Common myeloid progenitor, CD34-positive (primary cell): ENCODE data around the gene MAGEA4.

Experiments used
- CTCF ChIA-PET: fragments of 350-600 bp; sonication (Branson Sonifier 250); formaldehyde crosslinking; loops from one replicate; lab custom pipeline; 2021; ENCODE audit warnings: antibody characterized with exemption; lab: Charles Lee
- POLR2A ChIA-PET: fragments of 350-600 bp; sonication (Branson Sonifier 250); formaldehyde crosslinking; loops from one replicate; lab custom pipeline; 2021; ENCODE audit warnings: antibody characterized with exemption; lab: Charles Lee
- DNase-seq, 3 donors: peaks; one replicate each; pipeline versions ENCODE4 v3.0.0 to v3.0.0-alpha.2; 2013
- H3K27ac ChIP-seq, 2 experiments: 1 replicate in 1 of 2; 2 replicates in 1 of 2; pipeline ENCODE4 v1.7.0; 2013; ENCODE audit warnings: inconsistent platforms in 2 of 2, low read length in 2 of 2, mild to moderate bottlenecking in 2 of 2, low read depth in 1 of 2, moderate library complexity in 1 of 2; ENCODE audit not compliant: severe bottlenecking in 2 of 2, insufficient read depth in 1 of 2, poor library complexity in 1 of 2
- H3K27me3 ChIP-seq, 5 experiments: replicated peaks in 2 of 5; 1 replicate in 3 of 5; 2 replicates in 2 of 5; pipeline versions ENCODE4 v1.6.1 to v1.7.0; 2013; ENCODE audit warnings: low read length in 4 of 5, mild to moderate bottlenecking in 2 of 5, moderate library complexity in 2 of 5, inconsistent platforms in 1 of 5; ENCODE audit not compliant: insufficient read depth in 5 of 5, control insufficient read depth in 4 of 5
- H3K36me3 ChIP-seq, 4 experiments: 1 replicate in 2 of 4; 2 replicates in 2 of 4; pipeline versions ENCODE4 v1.6.1 to v1.7.0; 2013; ENCODE audit warnings: low read length in 3 of 4, control low read depth in 1 of 4, mild to moderate bottlenecking in 1 of 4; ENCODE audit not compliant: control insufficient read depth in 4 of 4, insufficient read depth in 4 of 4
- H3K4me1 ChIP-seq, 4 experiments: 1 replicate in 3 of 4; 2 replicates in 1 of 4; pipeline versions ENCODE4 v1.6.1 to v1.7.1; 2013; ENCODE audit warnings: low read length in 3 of 4, mild to moderate bottlenecking in 3 of 4, control low read depth in 1 of 4, inconsistent platforms in 1 of 4, moderate library complexity in 1 of 4; ENCODE audit not compliant: control insufficient read depth in 4 of 4, insufficient read depth in 4 of 4; ENCODE audit errors: control extremely low read depth in 1 of 4
- H3K4me3 ChIP-seq, 7 experiments: 1 replicate in 4 of 7; 2 replicates in 3 of 7; pipeline versions ENCODE4 v1.5.1 to v1.7.0; 2013; ENCODE audit warnings: mild to moderate bottlenecking in 7 of 7, low read length in 6 of 7, moderate library complexity in 6 of 7, inconsistent platforms in 2 of 7, low read depth in 2 of 7, control low read depth in 1 of 7; ENCODE audit not compliant: insufficient read depth in 4 of 7, control insufficient read depth in 1 of 7; ENCODE audit errors: extremely low read depth in 1 of 7
- H3K9me3 ChIP-seq, 5 experiments: 1 replicate in 4 of 5; 2 replicates in 1 of 5; pipeline versions ENCODE4 v1.6.1 to v1.7.1; 2013; ENCODE audit warnings: low read length in 4 of 5, mild to moderate bottlenecking in 2 of 5, inconsistent platforms in 1 of 5, low read depth in 1 of 5, moderate library complexity in 1 of 5; ENCODE audit not compliant: control insufficient read depth in 4 of 5, insufficient read depth in 2 of 5; ENCODE audit errors: control extremely low read depth in 1 of 5
- WGBS: methylation state at CpG from one replicate; pipeline ENCODE4 v1.1.5; 2013; ENCODE audit not compliant: insufficient coverage; 5-methylcytosine and 5-hydroxymethylcytosine counted together

MAGEA4 gene

DNA sequence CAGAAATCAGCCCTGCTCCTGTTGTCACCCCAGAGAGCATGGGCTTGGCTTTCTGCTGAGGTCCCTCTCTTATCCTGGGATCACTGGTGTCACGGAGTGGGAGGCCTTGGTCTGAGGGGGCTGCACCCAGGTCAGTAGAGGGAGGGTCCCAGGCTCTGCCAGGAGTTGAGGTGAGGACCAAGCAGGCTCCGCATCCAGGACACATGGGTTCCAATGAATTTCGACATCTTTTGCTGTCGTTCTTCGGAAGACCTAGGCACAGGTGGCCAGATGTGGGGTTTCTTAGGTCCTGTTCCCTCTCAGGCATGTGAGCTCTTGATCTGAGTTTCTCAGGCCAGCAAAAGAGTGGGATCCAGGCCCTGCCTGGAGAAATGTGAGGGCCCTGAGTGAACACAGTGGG lies 10.0 kb downstream of the MAGEA4 start:
- no peak for DNase-seq
- Histone ChIP-seq H3K27me3 (no peaks in the 10 kb centered on the region), H3K4me3 (no peak overlapping the region), H3K9me3 (peaks cover 0 to 6% (median 0%) of the 10 kb centered on the region in 5 experiments), H3K4me1 (no peaks in the 10 kb centered on the region), H3K27ac (no peak overlapping the region), H3K36me3 (no peaks in the 10 kb centered on the region)
- 96% methylated on average over 5 of the region's 5 CpGs for WGBS
- ChIA-PET POLR2A (no interaction called here), CTCF (no interaction called here)

DNA sequence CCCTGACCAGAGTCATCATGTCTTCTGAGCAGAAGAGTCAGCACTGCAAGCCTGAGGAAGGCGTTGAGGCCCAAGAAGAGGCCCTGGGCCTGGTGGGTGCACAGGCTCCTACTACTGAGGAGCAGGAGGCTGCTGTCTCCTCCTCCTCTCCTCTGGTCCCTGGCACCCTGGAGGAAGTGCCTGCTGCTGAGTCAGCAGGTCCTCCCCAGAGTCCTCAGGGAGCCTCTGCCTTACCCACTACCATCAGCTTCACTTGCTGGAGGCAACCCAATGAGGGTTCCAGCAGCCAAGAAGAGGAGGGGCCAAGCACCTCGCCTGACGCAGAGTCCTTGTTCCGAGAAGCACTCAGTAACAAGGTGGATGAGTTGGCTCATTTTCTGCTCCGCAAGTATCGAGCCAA lies 11.0 kb downstream of the MAGEA4 start:
- no peaks in the 10 kb centered on the region for H3K36me3 ChIP-seq
- WGBS: 91% methylated on average over 5 of the region's 6 CpGs
- H3K27ac ChIP-seq: no peak overlapping the region
- H3K4me3 ChIP-seq: no peak overlapping the region
- H3K4me1 ChIP-seq: no peaks in the 10 kb centered on the region
- DNase-seq: no peak
- POLR2A ChIA-PET: no interaction called here
- no peaks in the 10 kb centered on the region for H3K27me3 ChIP-seq
- H3K9me3 ChIP-seq: peaks cover 0 to 6% (median 0%) of the 10 kb centered on the region in 5 experiments
- CTCF ChIA-PET: no interaction called here

DNA sequence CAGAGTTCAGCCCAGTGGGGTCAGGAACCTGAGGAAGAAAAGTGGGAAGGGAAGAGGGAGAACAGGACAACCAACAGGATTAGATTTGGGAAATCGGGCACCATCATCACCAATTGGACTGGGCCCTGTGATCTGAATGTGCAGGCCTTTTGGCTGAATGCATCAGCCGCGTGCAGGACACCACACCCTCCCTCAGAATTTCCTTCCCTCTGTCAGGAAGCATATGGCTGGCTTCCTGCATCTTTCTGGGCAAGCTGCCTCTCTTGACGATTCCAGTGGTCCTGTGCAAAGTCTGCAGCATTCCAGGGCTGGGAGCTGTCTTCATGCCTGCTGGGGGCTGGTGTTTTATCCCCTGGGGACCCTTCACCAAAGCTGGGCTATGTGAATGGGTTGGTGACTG lies 16.4 kb downstream of the MAGEA4 start:
- no peak overlapping the region for H3K4me3 ChIP-seq

DNA sequence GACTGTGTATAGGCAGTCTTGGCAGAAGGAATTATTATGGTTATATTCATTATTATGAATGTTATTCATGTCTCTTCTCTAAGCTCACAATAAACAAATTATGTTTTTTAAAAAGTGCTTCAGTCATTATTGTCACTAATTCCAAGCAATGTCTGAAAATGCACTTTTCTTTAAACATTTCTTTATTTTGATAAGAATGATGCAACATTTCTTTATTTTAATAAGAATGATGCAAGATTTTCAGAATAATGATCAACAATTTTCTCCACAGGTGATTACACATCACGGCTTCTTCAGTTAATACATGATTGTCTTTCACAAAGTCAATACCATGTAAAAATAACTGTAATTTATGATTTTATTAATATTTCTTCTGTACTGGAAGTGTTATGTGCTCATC lies 22.7 kb downstream of the MAGEA4 start:
- ChIA-PET CTCF (no interaction called here), POLR2A (no interaction called here)
- H3K27ac ChIP-seq: no peak overlapping the region
- no peak overlapping the region for H3K4me3 ChIP-seq
- H3K27me3 ChIP-seq: no peaks in the 10 kb centered on the region
- H3K9me3 ChIP-seq: no peaks in the 10 kb centered on the region
- H3K36me3 ChIP-seq: no peaks in the 10 kb centered on the region
- no peaks in the 10 kb centered on the region for H3K4me1 ChIP-seq
- no CpG with 5 or more reads among the region's 1 CpG for WGBS
- no peak for DNase-seq

More for the DNA sequence above, 16.4 kb downstream of the MAGEA4 start:
- no peaks in the 10 kb centered on the region for H3K36me3 ChIP-seq
- H3K9me3 ChIP-seq: no peaks in the 10 kb centered on the region
- WGBS: 51% methylated on average over 2 of the region's 4 CpGs
- ChIA-PET POLR2A (no interaction called here), CTCF (no interaction called here)
- H3K27ac ChIP-seq: no peak overlapping the region
- H3K4me1 ChIP-seq: no peaks in the 10 kb centered on the region
- DNase-seq: no peak
- H3K27me3 ChIP-seq: no peaks in the 10 kb centered on the region

DNA sequence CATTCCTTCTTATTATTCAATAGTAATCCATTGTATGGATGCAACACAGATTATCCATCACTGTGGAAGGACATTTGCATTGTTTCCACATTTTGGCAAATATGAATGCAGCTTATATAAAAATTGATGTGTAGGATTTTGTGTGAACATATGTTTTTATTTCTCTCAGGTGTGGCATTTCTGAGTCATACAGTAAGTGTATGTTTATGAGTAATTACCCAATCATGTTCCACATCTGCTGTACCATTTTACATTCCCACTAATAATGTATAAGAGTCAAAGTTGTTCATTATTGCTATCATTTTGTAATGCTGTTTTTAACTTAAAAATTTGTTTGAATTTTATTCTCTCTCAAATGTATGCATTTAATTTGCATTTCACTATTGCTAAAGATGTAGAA lies 25.5 kb downstream of the MAGEA4 start:
- H3K4me1 ChIP-seq: no peaks in the 10 kb centered on the region
- ChIA-PET POLR2A (no interaction called here), CTCF (no interaction called here)
- H3K27ac ChIP-seq: no peak overlapping the region
- no peak for DNase-seq
- H3K9me3 ChIP-seq: no peaks in the 10 kb centered on the region
- H3K4me3 ChIP-seq: no peak overlapping the region
- H3K36me3 ChIP-seq: no peaks in the 10 kb centered on the region
- H3K27me3 ChIP-seq: no peaks in the 10 kb centered on the region

DNA sequence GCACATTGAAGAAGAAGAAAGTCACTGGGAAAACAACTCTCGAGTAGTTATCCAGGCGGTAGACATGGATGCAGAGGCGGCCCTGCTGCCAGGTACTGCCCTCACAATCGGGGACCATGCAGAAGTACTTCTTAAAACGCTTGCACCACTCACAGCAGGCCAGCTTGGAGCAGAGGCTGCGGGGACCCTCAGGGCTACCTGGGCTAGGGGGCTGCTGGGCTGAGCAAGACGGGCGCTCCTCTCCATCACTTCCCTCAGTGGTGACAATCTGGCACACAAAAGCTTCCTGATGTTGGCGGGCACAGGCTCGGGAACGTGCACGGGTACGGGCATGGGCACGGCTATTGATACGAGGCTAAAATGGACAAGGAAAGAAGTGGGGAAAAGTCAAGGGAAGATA lies 42.0 kb downstream of the MAGEA4 start:
- H3K4me1 ChIP-seq: no peaks in the 10 kb centered on the region
- POLR2A ChIA-PET: no interaction called here
- H3K9me3 ChIP-seq: no peaks in the 10 kb centered on the region
- H3K27me3 ChIP-seq: no peaks in the 10 kb centered on the region
- CTCF ChIA-PET: no interaction called here
- no peak overlapping the region for H3K4me3 ChIP-seq
- no peak overlapping the region for H3K27ac ChIP-seq
- WGBS: 93% methylated on average over 11 of the region's 15 CpGs
- no peaks in the 10 kb centered on the region for H3K36me3 ChIP-seq
- DNase-seq: no peak

DNA sequence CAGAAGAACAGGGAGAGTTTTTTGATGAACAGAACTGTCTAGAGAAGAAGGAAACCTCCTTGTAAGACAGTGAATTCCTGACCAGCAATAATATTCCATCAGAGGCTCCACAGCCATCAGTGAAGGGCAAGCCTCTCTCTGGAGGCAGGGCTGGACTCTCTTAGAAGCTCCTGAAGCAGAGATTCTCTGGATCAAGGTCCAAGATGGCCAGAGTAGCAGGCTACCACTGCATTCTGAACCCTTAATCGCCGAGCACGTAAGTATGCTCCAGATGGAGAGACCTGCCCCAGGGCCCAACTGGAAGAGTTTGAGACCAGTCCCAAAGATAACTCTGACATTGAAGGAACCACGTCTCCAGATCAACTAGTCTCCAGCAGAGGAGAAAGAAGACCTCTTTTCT lies 45.4 kb downstream of the MAGEA4 start:
- no peak overlapping the region for H3K4me3 ChIP-seq
- H3K4me1 ChIP-seq: no peaks in the 10 kb centered on the region
- H3K27ac ChIP-seq: no peak overlapping the region
- 88% methylated on average over 4 of the region's 4 CpGs for WGBS
- ChIA-PET CTCF (no interaction called here), POLR2A (no interaction called here)
- DNase-seq: no peak
- no peaks in the 10 kb centered on the region for H3K36me3 ChIP-seq
- H3K9me3 ChIP-seq: no peaks in the 10 kb centered on the region
- no peaks in the 10 kb centered on the region for H3K27me3 ChIP-seq
